Ishikawa (cell line): ENCODE data around the gene PCNX3.

ENCODE experiments used
- CEBPB ChIP-seq: IDR thresholded peaks from 2 replicates; pipeline ENCODE4 v1.6.1; 2012
- CREB1 ChIP-seq: IDR thresholded peaks from 2 replicates; pipeline ENCODE4 v1.6.1; 2012; ENCODE audit warnings: low read depth
- EGR1 ChIP-seq: IDR thresholded peaks from 2 replicates; pipeline ENCODE4 v1.6.1; 2012
- EP300 ChIP-seq: IDR thresholded peaks from 2 replicates; pipeline ENCODE4 v1.6.1; 2012; ENCODE audit warnings: borderline replicate concordance
- FOXM1 ChIP-seq: IDR thresholded peaks from 2 replicates; pipeline ENCODE4 v1.6.1; 2012; ENCODE audit warnings: low read depth, borderline replicate concordance
- MAX ChIP-seq: IDR thresholded peaks from 2 replicates; pipeline ENCODE4 v1.6.1; 2012
- NFIC ChIP-seq: IDR thresholded peaks from 2 replicates; pipeline ENCODE4 v1.6.1; 2012
- RAD21 ChIP-seq: IDR thresholded peaks from 2 replicates; pipeline ENCODE4 v1.6.1; 2012; ENCODE audit warnings: low read depth
- REST ChIP-seq: IDR thresholded peaks from 2 replicates; pipeline ENCODE4 v1.6.1; 2012; ENCODE audit warnings: low read depth, mild to moderate bottlenecking
- TAF1 ChIP-seq: IDR thresholded peaks from 2 replicates; pipeline ENCODE4 v1.6.1; 2012; ENCODE audit warnings: low read depth, mild to moderate bottlenecking
- TCF12 ChIP-seq: IDR thresholded peaks from 2 replicates; pipeline ENCODE4 v1.6.1; 2012; ENCODE audit warnings: low read depth
- TEAD4 ChIP-seq: IDR thresholded peaks from 2 replicates; pipeline ENCODE4 v1.6.1; 2012
- YY1 ChIP-seq: IDR thresholded peaks from 2 replicates; pipeline ENCODE4 v1.6.1; 2012; ENCODE audit warnings: low read depth

GRCh38 chr11:65599216-65599954 is 16.2 kb upstream of the PCNX3 start:
- no peak for TF ChIP-seq TAF1
- TF ChIP-seq REST: no peak
- TF ChIP-seq MAX: no peak
- TF ChIP-seq FOXM1: no peak
- TF ChIP-seq EP300: no peak
- no peak for TF ChIP-seq YY1
- no peak for TF ChIP-seq EGR1
- TF ChIP-seq TCF12: no peak
- TF ChIP-seq NFIC: no peak
- TF ChIP-seq CEBPB: no peak
- no peak for TF ChIP-seq TEAD4
- no peak for TF ChIP-seq CREB1
- no peak for TF ChIP-seq RAD21
